Calu3 (cell line): ENCODE measurements around the gene HSD17B12. TPM values are rescaled to one million over a fixed set of nuclear protein-coding genes. Genes with fewer than 3 reads are reported as not detected.

Experiments used
- BruUV-seq: library from RNA; stranded (reverse); fragments of 400-500 nt; replicated peaks from 2 replicates; lab custom pipeline; 2021; lab: Mats Ljungman, UMichigan
- CTCF ChIA-PET: fragments of 300-600 bp; sonication (Branson Sonifier 250); formaldehyde crosslinking; loops from one replicate; lab custom pipeline; 2022; ENCODE audit warnings: antibody characterized with exemption; lab: Charles Lee
- DNase-seq: peaks from one replicate; pipeline ENCODE4 v3.0.0; 2022
- H3K27ac Mint-ChIP-seq: one replicate; pipeline ENCODE4 v1.8.0; 2022; ENCODE audit warnings: mixed read lengths; ENCODE audit not compliant: unreplicated experiment
- H3K27me3 Mint-ChIP-seq: one replicate; pipeline ENCODE4 v1.8.0; 2022; ENCODE audit warnings: mixed read lengths; ENCODE audit not compliant: unreplicated experiment
- H3K36me3 Mint-ChIP-seq: one replicate; pipeline ENCODE4 v1.8.0; 2022; ENCODE audit warnings: mild to moderate bottlenecking, moderate library complexity, mixed read lengths; ENCODE audit not compliant: insufficient read depth, unreplicated experiment
- H3K4me1 Mint-ChIP-seq: one replicate; pipeline ENCODE4 v1.8.0; 2022; ENCODE audit warnings: mild to moderate bottlenecking, low read depth, mixed read lengths; ENCODE audit not compliant: unreplicated experiment
- H3K4me3 Mint-ChIP-seq: one replicate; pipeline ENCODE4 v1.8.0; 2022; ENCODE audit warnings: mild to moderate bottlenecking, low read depth, moderate library complexity, mixed read lengths; ENCODE audit not compliant: unreplicated experiment
- H3K9me3 Mint-ChIP-seq: one replicate; pipeline ENCODE4 v1.8.0; 2022; ENCODE audit warnings: low read depth, mixed read lengths; ENCODE audit not compliant: unreplicated experiment
- CTCF ChIP-seq: fragments of 200-600 bp; IDR thresholded peaks from one replicate; pipeline ENCODE4 v1.8.0; 2022; ENCODE audit warnings: antibody characterized with exemption; ENCODE audit not compliant: unreplicated experiment
- intact Hi-C: fragments of 100-400 bp; cut with micrococcal nuclease; formaldehyde crosslinking; loops from one replicate; pipeline ENCODE4 v1.10.0; 2022; ENCODE audit not compliant: unreplicated experiment
- total RNA-seq: library from RNA; stranded (reverse); gene quantifications from 2 replicates; pipeline ENCODE4 v1.2.3, GENCODE V29; 2022

Gene HSD17B12
- total RNA-seq, 1 experiment from 2014 or later = 114 TPM

GRCh38 chr11:43751726-43752125 lies 71.2 kb downstream of the HSD17B12 start:
- CTCF ChIA-PET = no interaction called here
- no peak for DNase-seq

GRCh38 chr11:43756575-43756974 lies 76.0 kb downstream of the HSD17B12 start:
- Mint-ChIP-seq H3K4me1 (no peaks in the 10 kb centered on the region), H3K4me3 (no peak overlapping the region), H3K36me3 (peaks cover 7% of the 10 kb centered on the region), H3K27ac (no peak overlapping the region), H3K9me3 (no peaks in the 10 kb centered on the region), H3K27me3 (no peaks in the 10 kb centered on the region)
- no peak for DNase-seq
- TF ChIP-seq CTCF = no peak
- intact Hi-C loops = no loop called here
- BruUV-seq = no TSS peak
- CTCF ChIA-PET = no interaction called here

More at GRCh38 chr11:43751726-43752125, 71.2 kb downstream of the HSD17B12 start:
- intact Hi-C loops = no loop called here
- H3K36me3 Mint-ChIP-seq = peaks cover 10% of the 10 kb centered on the region
- H3K27ac Mint-ChIP-seq = no peak overlapping the region
- H3K9me3 Mint-ChIP-seq = peaks cover 3% of the 10 kb centered on the region
- no peaks in the 10 kb centered on the region for H3K27me3 Mint-ChIP-seq
- BruUV-seq = no TSS peak
- no peaks in the 10 kb centered on the region for H3K4me1 Mint-ChIP-seq
- no peak for TF ChIP-seq CTCF
- H3K4me3 Mint-ChIP-seq = no peak overlapping the region

GRCh38 chr11:43758927-43759326 lies 78.4 kb downstream of the HSD17B12 start:
- H3K4me3 Mint-ChIP-seq = no peak overlapping the region
- TF ChIP-seq CTCF = no peak
- H3K4me1 Mint-ChIP-seq = no peaks in the 10 kb centered on the region
- BruUV-seq = no TSS peak
- intact Hi-C loops = no loop called here
- no peaks in the 10 kb centered on the region for H3K27me3 Mint-ChIP-seq
- H3K36me3 Mint-ChIP-seq = peaks cover 9% of the 10 kb centered on the region
- no peak for DNase-seq
- no peak overlapping the region for H3K27ac Mint-ChIP-seq
- no peaks in the 10 kb centered on the region for H3K9me3 Mint-ChIP-seq
- CTCF ChIA-PET = no interaction called here

GRCh38 chr11:43760902-43761301 lies 80.4 kb downstream of the HSD17B12 start:
- Mint-ChIP-seq H3K4me1 (no peaks in the 10 kb centered on the region), H3K4me3 (no peak overlapping the region), H3K36me3 (peaks cover 10% of the 10 kb centered on the region), H3K27me3 (no peaks in the 10 kb centered on the region), H3K9me3 (peaks cover 5% of the 10 kb centered on the region), H3K27ac (no peak overlapping the region)
- DNase-seq = no peak
- TF ChIP-seq CTCF = no peak
- intact Hi-C loops = no loop called here
- no TSS peak for BruUV-seq
- CTCF ChIA-PET = no interaction called here
